Muscle layer of colon (tissue), 2 donors: ENCODE data around the gene MBTPS2.

Experiments used
- H3K27ac ChIP-seq: one replicate; pipeline ENCODE4 v1.7.0; 2013; ENCODE audit warnings: low read depth, mild to moderate bottlenecking, low read length, moderate library complexity
- H3K27me3 ChIP-seq, 2 donors: one replicate each; pipeline ENCODE4 v1.7.0; 2013; ENCODE audit warnings: low read length in 2 of 2, mild to moderate bottlenecking in 2 of 2; ENCODE audit not compliant: insufficient read depth in 2 of 2, control insufficient read depth in 1 of 2
- H3K36me3 ChIP-seq: one replicate; pipeline ENCODE4 v1.7.0; 2013; ENCODE audit warnings: mild to moderate bottlenecking, low read length; ENCODE audit not compliant: insufficient read depth
- H3K4me1 ChIP-seq: one replicate; pipeline ENCODE4 v1.7.0; 2013; ENCODE audit warnings: mild to moderate bottlenecking, low read length; ENCODE audit not compliant: insufficient read depth
- H3K4me3 ChIP-seq, 2 donors: one replicate each; pipeline ENCODE4 v1.7.0; 2013; ENCODE audit warnings: low read length in 2 of 2, low read depth in 1 of 2, mild to moderate bottlenecking in 1 of 2, moderate library complexity in 1 of 2
- H3K9ac ChIP-seq: one replicate; pipeline ENCODE4 v1.7.0; 2013; ENCODE audit warnings: low read length
- H3K9me3 ChIP-seq: one replicate; pipeline ENCODE4 v1.7.0; 2013; ENCODE audit warnings: mild to moderate bottlenecking, low read length
- donor health status: abdominal sarcoma.
- donor health status: Adenocarcinoma of cecum.

MBTPS2 gene

GRCh38 chrX:21911481-21911880, 72.1 kb downstream of the MBTPS2 start:
- H3K36me3 ChIP-seq, result no peaks in the 10 kb centered on the region
- H3K9ac ChIP-seq, result no peak overlapping the region
- H3K27me3 ChIP-seq, result no peaks in the 10 kb centered on the region
- no peak overlapping the region for H3K4me3 ChIP-seq
- H3K27ac ChIP-seq, result no peak overlapping the region
- no peaks in the 10 kb centered on the region for H3K9me3 ChIP-seq
- H3K4me1 ChIP-seq, result no peaks in the 10 kb centered on the region

DNA sequence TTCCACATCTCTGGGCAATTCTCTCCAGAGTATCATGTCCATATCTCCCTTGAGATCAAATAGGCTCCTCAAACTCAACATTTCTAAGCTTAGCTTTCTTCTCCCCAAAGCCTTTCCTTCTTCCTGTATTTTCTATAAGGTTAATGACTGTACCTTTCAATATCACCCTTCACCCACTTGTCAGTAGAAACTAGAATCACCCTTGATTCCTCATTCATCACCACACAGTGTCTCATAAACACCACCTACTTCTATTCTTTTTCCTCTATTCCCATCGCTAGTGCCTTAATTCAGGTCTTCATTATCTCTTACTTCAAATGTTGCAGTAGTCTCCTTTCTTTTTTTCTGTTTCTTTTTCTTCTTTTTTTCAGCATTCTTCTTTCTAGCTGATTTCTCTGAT, 72.8 kb downstream of the MBTPS2 start:
- Histone ChIP-seq H3K27ac (no peak overlapping the region), H3K36me3 (no peaks in the 10 kb centered on the region), H3K9ac (no peak overlapping the region), H3K27me3 (no peaks in the 10 kb centered on the region), H3K4me3 (no peak overlapping the region), H3K4me1 (no peaks in the 10 kb centered on the region), H3K9me3 (no peaks in the 10 kb centered on the region)

DNA sequence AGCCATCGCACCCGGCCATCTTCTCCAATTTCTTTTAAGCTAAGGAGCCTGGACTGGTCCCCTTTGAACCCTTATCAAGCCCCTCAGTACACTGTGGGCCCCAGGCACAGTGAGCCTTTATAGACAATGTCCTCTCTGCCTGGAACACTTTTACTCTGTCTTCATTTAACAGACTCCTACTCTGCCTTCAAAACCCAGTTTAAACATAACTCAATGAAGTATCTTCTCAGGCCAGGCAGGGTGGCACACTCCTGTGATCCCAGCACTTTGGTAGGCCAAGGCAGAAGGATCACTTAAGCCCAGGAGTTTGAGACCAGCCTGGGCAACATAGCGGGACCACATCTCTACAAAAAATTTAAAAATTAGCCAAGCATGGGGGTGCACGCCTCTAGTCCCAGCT, 73.6 kb downstream of the MBTPS2 start:
- no peaks in the 10 kb centered on the region for H3K36me3 ChIP-seq
- H3K4me3 ChIP-seq, result no peak overlapping the region
- no peaks in the 10 kb centered on the region for H3K4me1 ChIP-seq
- H3K9ac ChIP-seq, result no peak overlapping the region
- H3K27ac ChIP-seq, result no peak overlapping the region
- no peaks in the 10 kb centered on the region for H3K9me3 ChIP-seq
- H3K27me3 ChIP-seq, result no peaks in the 10 kb centered on the region

- Histone ChIP-seq H3K27ac (no peak overlapping the region), H3K4me3 (no peak overlapping the region)
These were observed 86.7 kb downstream of the MBTPS2 start for GRCh38 chrX:21926116-21926515.

DNA sequence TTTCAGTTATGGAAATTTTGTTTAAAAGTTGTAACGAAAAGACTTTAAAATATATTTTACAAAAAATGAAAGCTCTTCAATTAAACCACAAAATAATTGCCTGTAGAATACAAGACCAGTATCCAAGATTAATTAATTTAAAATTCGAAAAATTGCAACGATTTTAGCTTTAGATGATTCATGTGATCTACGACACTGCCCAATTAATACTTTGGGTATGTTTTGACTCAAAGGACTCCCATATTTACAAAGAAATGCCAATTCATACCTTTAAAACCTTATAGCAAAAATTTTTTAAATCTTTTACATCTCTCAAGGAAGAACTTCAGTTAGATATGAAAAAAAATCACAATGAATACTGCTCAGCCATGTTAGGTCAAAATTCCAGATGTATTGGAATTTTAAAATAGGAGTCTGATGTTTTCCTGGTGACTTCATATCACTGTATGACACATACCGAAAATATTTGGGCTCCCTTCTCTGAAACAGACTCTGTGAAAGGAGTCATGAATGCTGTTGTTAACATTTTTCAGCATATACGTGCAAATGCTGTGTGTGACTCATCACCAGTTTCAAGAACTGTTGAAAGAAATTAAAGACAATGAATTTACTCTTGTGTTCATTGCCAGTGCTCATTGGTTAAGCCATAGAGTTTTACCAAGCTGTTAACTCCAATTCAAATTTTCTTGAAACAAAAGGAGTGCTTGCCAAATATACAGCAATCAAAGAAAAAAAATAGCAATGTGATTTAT, 87.3 kb downstream of the MBTPS2 start:
- Histone ChIP-seq H3K9ac (no peak overlapping the region), H3K27ac (no peak overlapping the region)

More at GRCh38 chrX:21926116-21926515, 86.7 kb downstream of the MBTPS2 start:
- no peaks in the 10 kb centered on the region for H3K9me3 ChIP-seq
- H3K4me1 ChIP-seq, result no peaks in the 10 kb centered on the region
- no peak overlapping the region for H3K9ac ChIP-seq
- H3K36me3 ChIP-seq, result no peaks in the 10 kb centered on the region
- no peaks in the 10 kb centered on the region for H3K27me3 ChIP-seq

DNA sequence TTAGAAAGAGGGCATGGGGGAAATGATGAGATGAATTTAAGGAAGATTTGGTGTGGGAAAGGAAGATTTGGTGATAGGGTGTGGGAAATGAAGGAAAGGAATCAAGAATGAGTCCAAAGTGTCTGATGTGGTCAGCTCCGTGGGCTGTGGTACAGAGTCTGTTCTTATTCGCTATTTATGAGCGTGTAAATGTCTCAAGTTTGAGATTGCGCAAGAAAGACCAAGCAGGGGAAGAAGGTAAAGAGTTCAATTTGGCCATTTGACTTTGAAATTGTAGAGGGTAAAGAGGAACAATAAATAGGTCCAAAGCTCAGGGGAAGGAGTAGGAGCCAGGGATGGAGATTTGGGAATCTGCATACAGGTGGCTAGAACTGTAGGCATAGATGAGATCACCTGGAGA, 89.8 kb downstream of the MBTPS2 start:
- H3K4me1 ChIP-seq, result no peaks in the 10 kb centered on the region
- no peaks in the 10 kb centered on the region for H3K36me3 ChIP-seq
- no peaks in the 10 kb centered on the region for H3K27me3 ChIP-seq
- no peak overlapping the region for H3K4me3 ChIP-seq
- no peak overlapping the region for H3K27ac ChIP-seq
- H3K9me3 ChIP-seq, result no peaks in the 10 kb centered on the region
- H3K9ac ChIP-seq, result no peak overlapping the region

More for the DNA sequence above, 87.3 kb downstream of the MBTPS2 start:
- no peaks in the 10 kb centered on the region for H3K27me3 ChIP-seq
- no peak overlapping the region for H3K4me3 ChIP-seq
- H3K9me3 ChIP-seq, result no peaks in the 10 kb centered on the region
- H3K36me3 ChIP-seq, result no peaks in the 10 kb centered on the region
- H3K4me1 ChIP-seq, result no peaks in the 10 kb centered on the region

DNA sequence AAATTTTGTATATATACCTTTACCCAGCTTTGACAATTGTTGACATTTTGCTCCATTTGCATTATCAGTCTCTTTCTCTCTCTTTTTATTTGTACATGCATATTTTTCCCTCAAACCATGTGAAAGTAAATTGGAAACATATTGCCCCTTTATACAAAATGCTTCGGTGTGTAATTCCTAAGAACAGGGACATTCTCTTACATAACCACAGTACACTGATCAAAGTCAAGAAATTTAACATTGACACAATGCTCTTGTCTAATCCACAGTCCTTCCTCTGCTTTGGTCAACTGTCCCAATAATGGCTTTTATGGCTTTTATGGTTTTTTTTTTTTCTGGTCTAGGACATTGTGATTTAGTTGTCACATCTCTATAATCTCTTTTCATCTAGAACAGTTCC, 91.6 kb downstream of the MBTPS2 start:
- no peaks in the 10 kb centered on the region for H3K36me3 ChIP-seq

GRCh38 chrX:21932292-21933002, 93.0 kb downstream of the MBTPS2 start:
- Histone ChIP-seq H3K9ac (no peak overlapping the region), H3K4me1 (no peaks in the 10 kb centered on the region), H3K36me3 (no peaks in the 10 kb centered on the region), H3K9me3 (no peaks in the 10 kb centered on the region), H3K27ac (no peak overlapping the region), H3K4me3 (no peak overlapping the region), H3K27me3 (no peaks in the 10 kb centered on the region)

More for the DNA sequence above, 91.6 kb downstream of the MBTPS2 start:
- no peaks in the 10 kb centered on the region for H3K27me3 ChIP-seq
- H3K9ac ChIP-seq, result no peak overlapping the region
- no peaks in the 10 kb centered on the region for H3K4me1 ChIP-seq
- no peak overlapping the region for H3K27ac ChIP-seq
- H3K9me3 ChIP-seq, result no peaks in the 10 kb centered on the region
- H3K4me3 ChIP-seq, result no peak overlapping the region

DNA sequence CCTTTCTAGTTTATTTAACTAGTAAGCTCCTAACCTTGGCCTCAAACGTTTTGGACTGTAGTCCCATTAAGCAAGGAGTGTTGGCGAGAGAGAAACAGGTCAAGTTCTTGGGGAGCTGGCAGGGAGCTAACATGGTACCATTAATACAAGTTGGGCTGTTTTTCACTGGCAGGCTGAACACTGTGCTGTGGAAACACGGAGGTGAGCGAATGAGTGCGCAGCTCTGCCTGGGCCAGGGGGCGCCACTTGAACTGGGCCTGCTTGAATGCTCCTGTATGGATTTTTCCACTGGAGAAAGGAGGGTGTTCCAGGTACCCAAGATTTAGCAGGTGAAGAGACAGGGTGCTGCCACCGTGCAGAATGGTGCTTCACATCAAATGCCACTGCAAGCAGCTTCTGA, 93.7 kb downstream of the MBTPS2 start:
- no peaks in the 10 kb centered on the region for H3K27me3 ChIP-seq
- no peak overlapping the region for H3K9ac ChIP-seq
- H3K27ac ChIP-seq, result no peak overlapping the region
- no peaks in the 10 kb centered on the region for H3K9me3 ChIP-seq
- H3K4me1 ChIP-seq, result no peaks in the 10 kb centered on the region
- no peaks in the 10 kb centered on the region for H3K36me3 ChIP-seq
- H3K4me3 ChIP-seq, result no peak overlapping the region

DNA sequence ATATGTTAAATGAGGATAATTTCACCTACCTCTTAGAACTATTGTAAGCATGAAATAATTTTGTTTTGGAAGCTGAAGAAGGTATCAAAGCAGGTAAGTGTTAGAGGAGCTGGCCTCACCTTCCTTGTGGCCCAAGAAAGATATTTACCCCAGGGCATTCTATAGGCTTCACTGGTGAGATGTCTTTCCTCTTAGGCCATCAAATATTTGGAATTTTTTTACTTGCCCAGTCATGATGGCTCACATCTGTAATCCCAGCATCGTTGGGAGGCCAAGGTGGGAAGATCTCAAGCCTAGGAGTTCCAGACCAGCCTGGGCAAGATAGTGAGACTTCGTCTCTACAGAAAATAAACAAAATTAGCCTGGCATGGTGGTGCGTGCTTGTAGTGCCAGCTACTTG, 95.0 kb downstream of the MBTPS2 start:
- Histone ChIP-seq H3K27me3 (no peaks in the 10 kb centered on the region), H3K27ac (no peak overlapping the region), H3K9me3 (no peaks in the 10 kb centered on the region), H3K4me1 (peaks cover under 1% of the 10 kb centered on the region), H3K9ac (no peak overlapping the region), H3K36me3 (no peaks in the 10 kb centered on the region), H3K4me3 (no peak overlapping the region)
